ENCODE results near the gene TRAPPC4.
"Not testable (repeated sequence)": the region's sequence is repeated elsewhere in the genome, so short reads cannot be mapped to it uniquely, and the experiment has no call there.

Gene TRAPPC4

DNA sequence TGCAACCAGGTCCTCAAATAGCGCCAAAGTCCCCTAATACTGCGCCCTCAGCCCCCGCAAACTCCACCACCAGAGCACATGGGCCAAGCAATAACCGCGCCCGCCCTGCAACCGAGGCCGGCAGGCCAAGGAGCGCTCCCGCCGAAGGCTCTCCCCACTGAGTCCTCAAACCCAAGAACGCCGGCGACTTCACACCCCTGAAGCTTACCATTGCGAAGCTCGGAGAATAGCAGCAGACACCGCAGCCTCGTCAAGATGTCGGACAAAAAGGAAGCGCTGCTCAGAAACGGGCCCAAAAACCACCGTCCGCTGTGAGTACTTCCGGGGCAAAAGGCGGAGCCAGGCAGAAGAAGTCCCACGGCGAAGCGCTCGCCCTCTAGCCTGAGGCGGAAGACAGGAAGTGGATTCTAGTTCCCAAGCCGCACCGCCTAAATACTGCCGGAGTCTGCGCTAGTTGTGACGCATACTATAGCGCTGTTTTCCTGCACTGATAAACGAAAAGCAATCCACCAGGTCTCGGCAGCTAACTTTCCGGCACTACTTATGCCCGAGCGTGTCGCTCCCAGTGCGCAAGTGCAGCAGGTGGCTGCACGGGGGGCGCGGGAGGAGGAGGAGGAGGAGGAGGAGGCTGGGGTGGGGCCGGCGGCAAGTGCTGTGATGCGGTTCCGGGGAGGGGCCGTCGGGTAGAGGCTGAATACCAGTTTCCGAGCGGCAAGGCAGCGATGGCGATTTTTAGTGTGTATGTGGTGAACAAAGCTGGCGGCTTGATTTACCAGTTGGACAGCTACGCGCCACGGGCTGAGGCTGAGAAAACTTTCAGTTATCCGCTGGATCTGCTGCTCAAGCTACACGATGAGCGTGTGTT lies at the start of gene TRAPPC4, which contains the start of gene RPS25:
Gene TRAPPC4 (plus strand): TSS at position 693 of the 865 bp plus-strand sequence. CDS start 30 bp downstream, at position 723.
Gene RPS25 (minus strand): TSS at position 270 of the 865 bp plus-strand sequence. CDS start 59 bp downstream, at position 211.
- DNase-seq, result peak; percentile 79 to 100 (median 97)

- DNase-seq, result not testable (repeated sequence)
Measured at GRCh38 chr11:118969508-118969907, 49.1 kb upstream of the TRAPPC4 start.

DNA sequence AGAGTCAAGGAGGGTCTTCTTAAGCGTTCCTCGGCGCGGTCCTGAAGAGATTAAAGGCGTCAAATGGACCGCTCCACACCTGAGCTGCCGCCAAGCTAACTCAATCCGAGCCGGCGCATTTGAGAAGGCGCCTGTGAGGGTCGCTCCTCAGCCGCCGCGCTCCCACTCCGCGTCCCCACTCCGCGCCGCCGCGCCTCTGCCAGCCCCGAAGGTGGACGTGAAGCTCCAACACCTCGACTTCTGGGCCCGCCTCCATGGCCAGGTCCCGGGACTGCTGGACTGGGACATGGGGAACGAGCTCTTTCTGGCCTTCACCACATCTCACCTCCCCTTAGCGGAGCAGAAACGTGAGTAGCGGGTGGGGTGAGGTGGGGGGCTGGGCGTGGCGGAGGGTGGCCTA lies 46.9 kb upstream of the TRAPPC4 start, which contains the start of gene FOXR1:
Gene FOXR1 (plus strand): TSS at position 116 of the 400 bp plus-strand sequence. CDS start 171 bp downstream, at position 287.
- DNase-seq, result no peak

GRCh38 chr11:118973985-118974384 lies 44.6 kb upstream of the TRAPPC4 start:
- DNase-seq, result no peak

GRCh38 chr11:118975771-118976709 lies 42.5 kb upstream of the TRAPPC4 start:
- no peak for DNase-seq

DNA sequence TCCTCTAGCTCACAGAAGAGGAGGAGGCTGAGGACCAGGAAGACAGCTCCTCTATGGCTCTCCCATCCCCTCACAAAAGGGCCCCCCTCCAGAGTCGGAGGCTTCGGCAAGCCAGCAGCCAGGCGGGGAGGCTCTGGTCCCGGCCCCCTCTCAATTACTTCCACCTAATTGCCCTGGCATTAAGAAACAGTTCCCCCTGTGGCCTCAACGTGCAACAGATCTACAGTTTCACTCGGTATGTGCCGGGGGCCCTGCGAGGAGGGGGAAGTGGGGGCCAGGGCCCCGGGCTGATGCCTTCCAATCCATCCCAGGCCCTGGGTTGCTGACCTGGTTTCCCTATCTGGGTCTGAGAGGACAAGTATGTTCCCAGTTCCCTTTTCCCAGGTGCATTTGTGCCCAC lies 39.1 kb upstream of the TRAPPC4 start:
- no peak for DNase-seq

GRCh38 chr11:118980191-118980881 lies 38.2 kb upstream of the TRAPPC4 start:
- DNase-seq, result peak in 6 of 58 donors; percentile 2 to 11 (median 4)

- DNase-seq, result not testable (repeated sequence)
Measured at GRCh38 chr11:118984337-118984736, 34.2 kb upstream of the TRAPPC4 start.

GRCh38 chr11:118984825-118985224 lies 33.7 kb upstream of the TRAPPC4 start:
- DNase-seq, result no peak

GRCh38 chr11:118988280-118988679 lies 30.3 kb upstream of the TRAPPC4 start:
- no peak for DNase-seq

DNA sequence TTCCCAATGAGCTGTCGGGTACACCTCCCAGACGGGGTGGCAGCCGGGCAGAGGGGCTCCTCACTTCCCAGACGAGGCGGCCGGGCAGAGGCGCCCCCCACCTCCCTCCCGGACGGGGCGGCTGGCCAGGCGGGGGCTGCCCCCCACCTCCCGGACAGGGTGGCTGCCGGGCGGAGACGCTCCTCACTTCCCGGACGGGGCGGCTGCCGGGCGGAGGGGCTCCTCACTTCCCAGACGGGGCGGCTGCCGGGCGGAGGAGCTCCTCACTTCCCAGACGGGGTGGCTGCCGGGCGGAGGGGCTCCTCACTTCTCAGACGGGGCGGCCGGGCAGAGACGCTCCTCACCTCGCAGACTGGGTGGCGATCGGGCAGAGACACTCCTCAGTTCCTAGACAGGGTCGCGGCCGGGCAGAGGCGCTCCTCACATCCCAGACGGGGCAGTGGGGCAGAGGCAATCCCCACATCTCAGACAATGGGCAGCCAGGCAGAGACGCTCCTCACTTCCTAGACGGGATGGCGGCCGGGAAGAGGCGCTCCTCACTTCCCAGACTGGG lies 27.0 kb upstream of the TRAPPC4 start:
- not testable (repeated sequence) for DNase-seq

- peak in 11 of 58 donors; percentile 3 to 56 (median 34) for DNase-seq
Measured at GRCh38 chr11:118996926-118997626, 21.5 kb upstream of the TRAPPC4 start.

- peak; percentile 63 to 98 (median 94) for DNase-seq
Measured at GRCh38 chr11:118997627-118998387, 20.8 kb upstream of the TRAPPC4 start, which contains the start of gene CENATAC. Gene CENATAC, plus strand, starts transcription at chr11:118998138. Its CDS starts 60 bp downstream, at chr11:118998198.

GRCh38 chr11:118998388-118998717 lies 20.2 kb upstream of the TRAPPC4 start:
- peak in 3 of 58 donors; percentile 14 to 52 (median 44) for DNase-seq

DNA sequence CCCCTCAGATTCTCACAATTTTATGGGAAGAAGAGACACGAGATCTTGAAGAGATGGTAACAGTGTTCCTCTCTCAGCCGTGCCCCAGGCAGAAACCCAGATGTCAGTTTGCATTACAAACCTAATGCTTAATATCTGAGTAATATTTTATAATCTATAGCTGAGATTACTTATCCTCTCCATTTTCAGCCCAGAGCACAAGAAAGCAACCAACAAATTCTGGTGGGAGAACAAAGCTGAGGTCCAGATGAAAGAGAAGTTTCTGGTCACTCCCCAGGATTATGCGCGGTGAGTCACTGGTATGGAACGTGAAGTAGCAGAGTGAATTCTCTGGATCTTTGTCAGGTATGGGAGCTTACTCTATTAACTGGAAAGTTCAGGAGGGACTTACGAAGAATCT lies 19.7 kb upstream of the TRAPPC4 start:
- no peak for DNase-seq

DNA sequence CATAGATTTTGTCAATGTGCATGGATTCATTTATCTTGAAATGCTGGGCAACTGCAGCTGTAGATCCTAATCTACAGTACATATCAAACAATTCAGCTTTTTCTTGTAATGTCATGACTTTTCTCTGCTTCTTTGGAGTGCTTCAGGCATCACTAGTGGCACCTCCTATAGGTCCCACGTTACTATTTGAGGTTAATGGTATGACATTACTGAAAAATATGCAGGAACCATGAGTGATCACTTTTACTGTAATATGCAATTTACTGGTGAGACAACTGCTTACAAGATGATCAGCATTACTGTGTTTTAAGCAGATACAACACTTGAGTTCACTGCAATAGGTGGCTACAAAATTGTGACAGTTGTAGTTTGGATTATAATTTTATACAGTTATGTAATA lies 17.7 kb upstream of the TRAPPC4 start:
- DNase-seq, result no peak

- no peak for DNase-seq
Measured at GRCh38 chr11:119006656-119007055, 11.9 kb upstream of the TRAPPC4 start.

GRCh38 chr11:119011476-119012053 lies 7.0 kb upstream of the TRAPPC4 start:
- no peak for DNase-seq

All from anterior cingulate cortex (tissue), 58 donors.